SK-N-MC (cell line): ENCODE measurements around the gene PLK5.

Experiments
- EZH2 ChIP-seq: fragments of 200-600 bp; sonication (generic); IDR thresholded peaks from one replicate; pipeline ENCODE4 v1.6.1; 2017; ENCODE audit warnings: antibody characterized with exemption
- FOXP2 ChIP-seq: optimal IDR thresholded peaks from 2 replicates; pipeline ENCODE3; 2011; ENCODE audit warnings: mild to moderate bottlenecking, moderate library complexity; ENCODE audit not compliant: insufficient read depth; ENCODE audit errors: extremely low read length, control extremely low read depth
- POLR2AphosphoS5 ChIP-seq: IDR thresholded peaks from 2 replicates; pipeline ENCODE4 v1.6.1; 2012; ENCODE audit warnings: mild to moderate bottlenecking, low read depth, low read length, borderline replicate concordance

DNA sequence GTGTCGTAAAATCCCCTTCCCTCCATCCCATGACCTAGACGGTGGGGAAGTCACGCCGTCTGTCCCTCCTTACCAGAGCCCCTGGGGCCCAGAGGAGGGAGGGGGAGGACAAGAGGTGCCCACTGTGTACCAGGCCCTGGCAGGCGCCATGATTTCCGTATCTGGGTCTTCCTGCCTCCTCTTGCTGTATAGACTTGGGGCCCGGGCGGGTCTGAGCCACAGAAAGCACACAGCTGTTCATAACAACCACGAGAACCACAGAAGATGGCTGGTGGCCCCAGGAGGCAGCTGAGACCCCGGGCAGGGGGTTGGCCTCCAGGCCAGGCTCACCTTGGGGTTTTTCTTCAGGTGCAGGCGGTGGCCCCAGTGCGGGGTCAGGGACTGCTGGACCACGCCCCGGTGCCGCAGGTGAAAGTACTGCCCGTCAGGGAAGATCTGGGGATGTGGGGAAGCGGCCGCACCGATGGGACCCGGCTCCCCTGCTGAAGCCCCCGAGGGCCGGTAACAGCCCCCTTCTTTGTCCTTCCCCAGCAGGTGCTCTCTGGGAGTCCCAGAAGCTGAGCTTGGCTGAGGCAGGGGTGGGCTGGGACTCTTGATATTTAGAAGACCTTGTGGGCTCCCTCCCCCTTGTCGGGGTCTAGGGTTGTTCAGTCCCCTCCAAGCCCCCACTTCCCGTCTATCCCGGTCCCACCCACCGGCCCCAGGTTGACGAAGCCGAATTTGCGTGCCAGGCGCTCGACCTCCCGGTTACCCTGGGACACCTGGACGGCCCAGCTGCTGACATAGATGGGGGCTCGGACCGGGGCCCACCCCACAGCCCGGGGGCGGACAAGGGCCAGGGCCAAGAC lies 34.2 kb upstream of the PLK5 start:
- TF ChIP-seq POLR2AphosphoS5 (peak; percentile 61; the same call in 1 of the 2 replicates), EZH2 (no peak), FOXP2 (no peak)
